ENCODE measurements around the gene ABCA7. TPM values are rescaled to one million over a fixed set of nuclear protein-coding genes. Genes with fewer than 3 reads are reported as not detected.

ABCA7 gene
- total RNA-seq, 1 donor from 2014 or later, result 16.3 TPM

Other genes with a start within 250 kb of the ABCA7 start
- 614 TPM for gene PTBP1, start 242.7 kb upstream of the ABCA7 start, total RNA-seq (ENCODE audit: unreplicated experiment)
- 17.6 TPM for gene PLPPR3, start 218.2 kb upstream of the ABCA7 start, total RNA-seq (ENCODE audit: unreplicated experiment)
- 0.21 TPM for gene AZU1, start 212.3 kb upstream of the ABCA7 start, total RNA-seq (ENCODE audit: unreplicated experiment)
- gene PRTN3, start 199.1 kb upstream of the ABCA7 start, total RNA-seq (ENCODE audit: unreplicated experiment), result not detected
- not detected for gene ELANE, start 187.8 kb upstream of the ABCA7 start, total RNA-seq (ENCODE audit: unreplicated experiment)
- gene CFD, start 180.4 kb upstream of the ABCA7 start, total RNA-seq (ENCODE audit: unreplicated experiment), result 0.46 TPM
- gene MED16, start 146.9 kb upstream of the ABCA7 start, total RNA-seq (ENCODE audit: unreplicated experiment), result 66.5 TPM
- gene RNU6-9, start 146.6 kb upstream of the ABCA7 start, total RNA-seq (ENCODE audit: unreplicated experiment), result not detected
- gene R3HDM4, start 126.9 kb upstream of the ABCA7 start, total RNA-seq (ENCODE audit: unreplicated experiment), result 40.6 TPM
- not detected for gene KISS1R, start 122.8 kb upstream of the ABCA7 start, total RNA-seq (ENCODE audit: unreplicated experiment)
- 108 TPM for gene ARID3A, start 114.1 kb upstream of the ABCA7 start, total RNA-seq (ENCODE audit: unreplicated experiment)
- gene WDR18, start 55.8 kb upstream of the ABCA7 start, total RNA-seq (ENCODE audit: unreplicated experiment), result 53.1 TPM
- gene GRIN3B, start 39.7 kb upstream of the ABCA7 start, total RNA-seq (ENCODE audit: unreplicated experiment), result 0.95 TPM
- 182 TPM for gene TMEM259, start 19.0 kb upstream of the ABCA7 start, total RNA-seq (ENCODE audit: unreplicated experiment)
- gene RNU6-2, start 18.6 kb upstream of the ABCA7 start, total RNA-seq (ENCODE audit: unreplicated experiment), result not detected
- gene CNN2, start 13.5 kb upstream of the ABCA7 start, total RNA-seq (ENCODE audit: unreplicated experiment), result 456 TPM
- gene ARHGAP45, start 27.1 kb downstream of the ABCA7 start, total RNA-seq (ENCODE audit: unreplicated experiment), result 2.4 TPM
- 166 TPM for gene POLR2E, start 55.3 kb downstream of the ABCA7 start, total RNA-seq (ENCODE audit: unreplicated experiment)
- gene GPX4, start 63.9 kb downstream of the ABCA7 start, total RNA-seq (ENCODE audit: unreplicated experiment), result 330 TPM
- 46.4 TPM for gene SBNO2, start 134.2 kb downstream of the ABCA7 start, total RNA-seq (ENCODE audit: unreplicated experiment)
- 63.9 TPM for gene STK11, start 165.7 kb downstream of the ABCA7 start, total RNA-seq (ENCODE audit: unreplicated experiment)
- 10.4 TPM for gene CBARP, start 197.9 kb downstream of the ABCA7 start, total RNA-seq (ENCODE audit: unreplicated experiment)
- gene ATP5F1D, start 201.6 kb downstream of the ABCA7 start, total RNA-seq (ENCODE audit: unreplicated experiment), result 175 TPM
- 204 TPM for gene MIDN, start 208.5 kb downstream of the ABCA7 start, total RNA-seq (ENCODE audit: unreplicated experiment)
- 315 TPM for gene CIRBP, start 229.2 kb downstream of the ABCA7 start, total RNA-seq (ENCODE audit: unreplicated experiment)
- 22.7 TPM for gene FAM174C, start 235.4 kb downstream of the ABCA7 start, total RNA-seq (ENCODE audit: unreplicated experiment)
- 14.6 TPM for gene EFNA2, start 245.8 kb downstream of the ABCA7 start, total RNA-seq (ENCODE audit: unreplicated experiment)

Data from endothelial cell (in vitro differentiated cells).